HL-60/S4 treated with phorbol 12-myristate 13-acetate at 8.2 ng/mL for 4 days and 3 days (cell line): ENCODE measurements around the gene CALML4.
"Not testable (repeated sequence)": the region's sequence is repeated elsewhere in the genome, so short reads cannot be mapped to it uniquely, and the experiment has no call there.

Experiments
- in situ Hi-C: fragments of 300-500 bp; cut with MboI; formaldehyde crosslinking; loops from 2 replicates; pipeline ENCODE4 v1.15.0; 2022; ENCODE audit warnings: low sequenced_read_pairs

CALML4 gene

DNA sequence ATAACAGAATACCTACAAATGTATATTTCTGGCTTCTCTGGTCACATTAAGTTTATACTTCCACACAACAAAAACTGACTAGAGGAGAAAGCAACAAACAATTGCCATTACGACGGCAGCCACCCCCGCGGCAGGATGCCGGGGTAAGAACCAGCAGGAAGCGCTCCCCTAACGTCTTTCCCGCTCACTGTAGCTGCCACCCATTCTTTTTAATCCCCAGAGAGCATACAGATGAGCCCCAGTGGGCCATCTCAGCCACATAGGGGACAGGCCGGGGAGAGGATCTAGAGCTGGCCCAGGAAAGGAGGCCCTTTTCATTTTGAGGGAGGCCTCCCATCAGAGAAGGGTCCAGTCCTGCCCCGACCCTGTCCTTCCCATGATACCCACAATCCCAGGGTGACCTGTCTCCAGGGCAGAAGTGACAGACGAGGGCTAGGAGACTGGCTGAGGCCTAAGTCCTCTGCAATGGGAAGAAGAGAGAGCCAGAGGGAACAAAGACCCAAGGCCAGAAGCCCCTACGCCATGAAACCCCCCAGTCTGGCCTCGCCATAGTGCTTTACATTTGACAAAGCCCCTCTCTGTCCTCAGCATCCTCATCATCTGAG is 3.6 kb upstream of the CALML4 start:
- in situ Hi-C loops: no loop called here

DNA sequence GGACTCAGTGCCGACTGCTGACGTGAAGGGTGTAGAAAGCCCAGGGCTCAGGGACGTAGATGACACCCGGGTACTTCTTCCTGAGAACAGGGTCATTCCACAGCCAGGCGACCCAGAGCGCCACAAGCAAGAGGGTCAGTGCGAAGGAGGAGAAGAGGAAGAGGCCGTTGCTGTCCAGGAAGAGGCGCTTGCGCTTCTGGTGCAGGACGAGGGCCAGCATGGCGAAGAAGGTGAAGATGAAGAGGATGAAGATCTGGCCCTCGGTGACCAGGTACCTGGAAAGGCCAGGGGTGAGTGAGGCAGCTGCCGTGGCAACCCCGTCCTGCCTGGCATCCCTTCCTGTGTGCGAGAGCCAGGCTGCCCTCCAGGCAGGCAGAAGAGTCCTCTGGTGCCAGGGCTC is 3.0 kb upstream of the CALML4 start:
- in situ Hi-C loops: no loop called here

DNA sequence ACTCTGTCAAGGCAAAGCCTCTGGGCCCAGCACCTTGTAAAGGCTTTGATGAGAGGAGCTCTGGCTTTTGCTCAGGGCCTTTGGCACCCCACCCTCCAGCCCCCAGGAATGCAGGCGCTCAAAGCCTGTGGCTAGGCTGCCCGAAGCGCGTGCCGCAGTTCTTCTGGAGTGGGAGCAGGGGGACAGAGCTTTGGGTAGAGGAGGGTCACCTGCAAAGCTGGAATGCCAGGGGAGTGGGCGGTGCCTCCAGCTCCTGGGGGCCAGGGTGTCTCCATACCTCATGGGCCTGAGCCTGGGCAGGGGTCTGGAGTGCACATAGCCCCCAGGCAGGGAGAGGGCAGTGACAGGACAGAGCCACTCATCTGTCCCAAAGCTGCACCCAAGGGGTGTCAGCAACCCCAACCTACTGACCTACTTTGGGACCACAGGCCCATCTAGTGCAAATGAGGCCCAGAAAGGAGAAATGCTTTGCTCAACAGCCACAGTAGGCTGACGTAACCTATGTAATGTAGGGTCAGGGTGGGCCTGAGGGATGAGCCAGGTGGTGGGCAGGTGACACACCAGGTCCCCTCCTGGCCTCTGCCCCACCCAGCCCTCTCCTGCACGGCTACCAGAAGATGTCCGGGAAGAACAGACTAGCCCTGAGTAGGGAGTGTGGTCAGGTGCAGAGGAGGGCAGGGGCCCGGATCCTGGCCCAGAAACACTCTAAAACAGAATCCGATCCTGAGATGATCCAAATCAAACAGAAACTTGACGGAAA is 2.2 kb upstream of the CALML4 start:
- in situ Hi-C loops: no loop called here

DNA sequence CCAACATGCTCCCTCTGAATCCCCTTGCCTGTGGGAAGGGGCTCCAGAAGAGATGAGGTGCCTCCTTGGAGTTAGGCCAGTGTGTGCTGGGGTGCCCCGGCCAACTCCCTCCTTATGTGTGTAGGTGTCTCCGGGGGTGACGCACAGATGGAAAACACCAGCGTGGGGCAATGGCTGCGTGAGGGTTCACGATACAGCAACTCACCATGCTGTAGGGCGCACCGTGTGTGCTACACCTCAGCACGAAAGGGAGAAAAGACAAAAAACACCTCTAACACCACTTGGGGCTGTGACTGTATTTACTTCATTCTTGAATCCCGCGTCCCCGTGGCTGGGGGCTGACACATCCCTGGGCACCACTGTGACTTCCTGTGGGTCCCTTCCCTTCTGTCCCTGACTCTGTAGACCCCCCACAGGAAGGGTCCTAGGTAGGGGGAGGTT is 1.6 kb upstream of the CALML4 start:
- in situ Hi-C loops: no loop called here

DNA sequence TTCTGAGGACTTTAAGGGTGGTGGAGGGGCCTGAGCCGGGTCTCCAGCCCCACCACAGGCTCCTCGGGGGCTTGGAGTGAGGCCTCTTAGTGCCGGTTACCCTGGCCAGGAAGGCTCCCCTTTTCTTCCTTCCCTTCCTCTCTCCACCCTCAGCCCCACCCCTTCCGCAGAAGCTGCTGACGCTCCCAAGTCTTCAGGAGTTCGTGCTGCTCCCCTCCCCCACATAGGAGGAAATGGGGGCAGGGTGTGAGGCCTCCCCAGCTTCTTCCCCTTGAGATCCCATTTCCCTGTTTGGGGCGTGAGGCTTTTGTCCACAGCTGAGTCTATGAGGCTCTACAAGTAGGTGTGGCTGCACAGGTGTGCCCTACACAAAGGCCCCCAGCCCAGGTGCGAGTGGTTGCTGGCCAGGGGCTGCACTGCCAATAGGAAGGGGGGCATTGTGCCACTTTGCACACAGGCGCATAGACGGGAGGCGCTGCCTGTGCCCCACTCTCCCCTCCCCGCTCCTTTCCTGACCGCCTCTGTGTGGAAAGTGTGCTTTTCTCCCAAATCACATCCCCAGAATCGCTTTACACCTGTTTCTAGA is 915 bp upstream of the CALML4 start:
- in situ Hi-C loops: no loop called here

DNA sequence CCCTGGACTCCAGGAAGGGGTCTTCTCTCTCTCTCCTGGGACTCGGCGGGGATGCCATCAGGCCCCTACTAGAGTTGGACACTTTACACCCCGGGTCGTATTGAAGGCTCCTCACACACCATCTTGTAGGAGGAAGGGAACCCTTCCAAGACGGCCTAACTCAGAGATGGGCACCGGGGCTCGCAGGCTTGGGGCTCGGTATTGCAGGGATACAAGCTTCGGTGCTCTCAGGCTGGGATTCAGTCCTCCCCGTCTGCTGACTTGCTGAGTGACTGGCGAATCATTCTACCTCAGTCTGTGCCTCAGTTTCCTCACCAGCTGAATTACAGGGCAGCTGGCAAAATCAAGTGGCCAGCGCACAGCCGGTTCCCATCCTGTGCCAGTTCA is 419 bp upstream of the CALML4 start:
- in situ Hi-C loops: no loop called here

DNA sequence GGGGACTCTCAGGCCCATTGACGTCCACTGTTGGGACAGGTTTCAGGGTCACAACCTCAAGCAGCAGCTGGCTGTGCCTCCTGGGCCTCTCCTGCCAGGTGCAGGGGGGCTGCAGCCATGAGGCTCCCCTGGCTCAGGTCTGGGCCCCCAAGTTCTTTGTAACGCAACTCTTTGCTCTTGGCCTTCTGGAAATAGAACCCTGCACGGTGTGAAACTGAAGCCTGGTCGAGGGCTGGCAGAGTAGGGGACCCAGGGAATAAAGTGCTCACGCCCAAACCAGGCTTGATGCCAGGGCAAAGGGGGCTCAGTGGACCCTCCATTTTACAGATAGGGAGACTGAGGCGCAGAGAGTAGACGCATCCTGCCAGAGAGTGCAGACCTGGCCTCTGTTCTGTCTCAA is 771 bp downstream of the CALML4 start:
- in situ Hi-C loops: no loop called here

DNA sequence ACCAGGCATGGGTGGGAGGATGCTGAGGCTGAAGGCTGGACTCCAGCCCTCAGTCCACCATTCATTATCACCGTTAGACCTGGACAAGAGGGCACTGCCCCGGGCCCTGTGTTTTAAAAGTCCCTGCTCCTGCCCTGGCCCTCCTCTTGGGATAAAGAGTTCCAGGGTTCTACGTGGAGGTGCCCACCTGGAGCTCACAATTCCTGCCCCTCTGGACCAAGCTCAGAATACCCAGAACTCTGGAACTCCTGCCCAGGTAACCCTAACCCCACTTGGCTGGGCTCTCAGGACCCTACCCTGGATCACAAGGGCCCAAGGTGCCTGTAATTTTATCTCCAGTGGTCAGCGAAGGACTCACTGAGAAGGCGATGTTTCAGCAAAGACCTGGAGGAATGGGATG is 1.2 kb downstream of the CALML4 start:
- in situ Hi-C loops: no loop called here

DNA sequence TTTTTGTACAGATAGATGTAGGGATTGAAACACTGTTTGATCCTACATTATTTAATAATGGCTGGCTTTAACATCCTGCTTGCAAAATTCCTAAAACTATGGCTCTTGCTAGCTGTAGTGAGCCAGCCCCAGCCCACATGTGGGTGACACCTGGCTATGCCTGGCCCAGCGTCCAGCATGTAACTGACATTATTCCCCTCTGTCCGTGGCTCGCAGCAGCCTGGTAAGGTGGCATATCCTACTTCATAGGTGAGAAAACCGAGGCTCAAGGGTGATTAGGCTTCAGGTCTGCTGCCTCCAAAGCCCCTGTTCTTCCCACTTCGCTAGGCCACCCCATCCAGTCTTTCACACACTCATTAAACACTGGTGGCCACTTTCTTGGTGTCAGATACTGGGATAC is 1.6 kb downstream of the CALML4 start:
- in situ Hi-C loops: no loop called here

DNA sequence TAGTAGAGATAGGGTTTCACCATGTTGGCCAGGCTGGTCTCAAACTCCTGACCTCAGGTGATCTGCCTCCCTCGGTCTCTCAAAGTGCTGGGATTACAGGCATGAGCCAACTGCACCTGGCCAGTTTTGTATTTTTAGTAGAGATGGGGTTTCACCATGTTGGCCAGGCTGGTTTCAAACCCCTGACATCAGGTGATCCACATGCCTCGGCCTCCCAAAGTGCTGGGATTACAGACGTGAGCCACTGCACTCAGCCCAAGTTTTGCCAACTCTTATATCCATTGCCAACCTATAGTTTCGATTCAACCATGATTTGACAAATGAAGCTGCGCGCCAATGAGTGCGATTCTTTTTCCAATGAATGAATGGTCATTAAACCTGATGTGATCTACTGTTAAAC is 2.1 kb downstream of the CALML4 start:
- in situ Hi-C loops: not testable (repeated sequence)

DNA sequence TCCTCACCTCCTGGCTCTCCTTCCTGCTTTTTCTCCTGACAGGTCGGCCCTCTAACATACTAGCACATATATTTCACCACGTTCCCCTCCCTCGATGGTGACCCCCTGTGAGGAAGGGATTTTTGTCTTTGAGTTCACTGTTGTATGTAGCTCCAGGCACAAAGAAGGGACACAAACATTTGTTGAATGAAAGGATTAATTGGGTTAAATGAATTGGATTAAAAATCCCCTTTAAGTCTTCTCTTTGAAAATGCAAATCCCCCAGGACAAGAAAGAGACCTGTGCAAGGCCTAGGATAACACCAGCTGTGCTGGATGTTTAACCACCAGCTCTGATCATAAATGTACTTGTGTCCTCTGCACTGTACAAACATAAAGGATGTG is 3.3 kb downstream of the CALML4 start:
- in situ Hi-C loops: no loop called here

DNA sequence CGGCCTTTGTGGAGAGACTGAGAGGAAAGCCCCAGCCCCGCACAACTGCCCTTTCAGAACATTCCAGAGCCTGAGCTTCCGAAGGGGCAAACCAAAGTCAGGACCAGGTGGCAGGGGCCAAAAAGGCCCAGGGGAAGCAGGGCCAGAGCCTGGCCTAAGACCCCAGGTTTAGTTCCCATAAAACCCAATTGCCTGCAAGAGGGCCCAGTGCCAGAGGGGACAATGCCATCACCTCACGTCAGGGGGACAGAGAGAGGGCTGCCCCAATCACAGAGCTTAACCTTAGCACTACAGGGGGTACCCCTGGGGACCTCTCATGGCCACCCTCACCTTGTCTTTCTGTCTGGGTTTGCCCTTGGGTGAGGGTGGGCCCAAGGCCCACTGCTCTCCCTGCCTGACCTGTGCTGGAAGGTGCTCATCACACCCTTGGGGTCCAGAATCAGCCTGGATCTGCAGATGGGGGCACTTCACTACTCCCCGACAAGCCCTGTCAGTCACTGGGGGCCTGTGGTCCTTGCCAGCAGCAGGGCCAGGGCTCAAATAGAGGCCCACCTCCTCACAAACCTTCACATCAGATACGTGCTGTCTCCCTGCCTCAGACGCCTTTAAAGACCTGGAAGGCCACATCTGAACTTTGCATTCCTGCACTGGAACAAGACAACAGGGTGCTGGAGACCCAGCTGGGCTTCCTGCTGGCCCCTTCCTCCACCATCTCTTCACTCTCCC is 3.8 kb downstream of the CALML4 start:
- in situ Hi-C loops: no loop called here

DNA sequence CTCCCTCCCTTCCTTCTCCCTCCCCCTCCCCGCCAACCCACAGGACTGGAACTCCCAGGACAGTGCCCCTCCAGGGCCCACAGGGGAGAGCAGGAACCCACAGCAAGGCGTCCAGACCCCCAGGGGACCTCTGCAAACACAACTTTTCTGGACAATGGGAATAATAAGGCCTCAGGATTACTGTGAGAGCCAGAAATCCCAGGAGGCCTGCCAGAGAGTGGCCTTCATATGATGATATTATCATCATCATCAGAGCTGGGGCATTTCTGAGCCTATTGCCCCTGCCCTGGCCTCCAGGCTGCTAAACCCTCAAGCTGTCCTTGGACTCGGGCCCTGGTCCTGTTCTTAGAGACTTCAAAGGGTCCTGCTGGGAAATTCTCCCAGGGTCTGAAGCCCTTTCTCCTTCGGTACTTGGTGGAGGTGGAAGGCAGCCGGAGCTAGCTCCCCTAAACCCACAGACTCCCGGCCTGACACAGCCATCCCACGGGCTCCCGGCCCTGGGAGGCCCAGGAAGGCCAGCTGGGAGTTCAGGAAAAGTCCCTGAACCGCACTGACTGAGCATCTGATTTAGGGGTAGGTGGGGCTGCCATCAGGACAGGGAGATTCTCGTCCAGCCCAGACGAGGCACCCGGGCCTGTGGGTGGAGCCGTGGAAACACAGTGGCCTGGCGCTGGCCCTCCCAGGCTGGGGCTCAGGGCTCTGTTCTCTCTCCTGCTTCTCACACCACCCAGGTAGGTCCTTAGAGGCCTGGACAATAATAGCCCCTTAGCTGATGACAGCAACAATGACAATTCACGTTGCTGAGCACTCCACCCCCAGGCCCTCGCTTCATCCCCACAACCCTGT is 4.9 kb downstream of the CALML4 start:
- in situ Hi-C loops: no loop called here

DNA sequence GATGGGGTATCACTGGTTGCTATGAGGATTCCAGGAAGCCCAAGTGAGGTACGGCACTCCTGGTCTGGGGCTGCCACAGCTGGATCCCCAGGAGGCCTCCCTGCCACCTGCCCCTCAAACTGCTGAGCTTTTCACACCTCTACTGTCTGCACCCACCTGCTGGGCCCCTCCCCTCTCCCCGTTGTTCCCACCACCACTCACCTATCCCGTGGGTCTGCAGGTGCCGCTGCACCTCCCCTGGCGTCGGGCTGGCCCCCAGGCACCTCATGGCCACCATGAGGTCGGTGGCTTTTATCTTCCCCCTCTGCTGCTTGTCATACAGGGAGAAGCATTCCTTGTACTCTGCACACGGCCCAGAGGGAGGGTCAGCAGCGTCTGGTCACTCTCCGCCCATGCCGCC is 5.8 kb downstream of the CALML4 start:
- in situ Hi-C loops: no loop called here

DNA sequence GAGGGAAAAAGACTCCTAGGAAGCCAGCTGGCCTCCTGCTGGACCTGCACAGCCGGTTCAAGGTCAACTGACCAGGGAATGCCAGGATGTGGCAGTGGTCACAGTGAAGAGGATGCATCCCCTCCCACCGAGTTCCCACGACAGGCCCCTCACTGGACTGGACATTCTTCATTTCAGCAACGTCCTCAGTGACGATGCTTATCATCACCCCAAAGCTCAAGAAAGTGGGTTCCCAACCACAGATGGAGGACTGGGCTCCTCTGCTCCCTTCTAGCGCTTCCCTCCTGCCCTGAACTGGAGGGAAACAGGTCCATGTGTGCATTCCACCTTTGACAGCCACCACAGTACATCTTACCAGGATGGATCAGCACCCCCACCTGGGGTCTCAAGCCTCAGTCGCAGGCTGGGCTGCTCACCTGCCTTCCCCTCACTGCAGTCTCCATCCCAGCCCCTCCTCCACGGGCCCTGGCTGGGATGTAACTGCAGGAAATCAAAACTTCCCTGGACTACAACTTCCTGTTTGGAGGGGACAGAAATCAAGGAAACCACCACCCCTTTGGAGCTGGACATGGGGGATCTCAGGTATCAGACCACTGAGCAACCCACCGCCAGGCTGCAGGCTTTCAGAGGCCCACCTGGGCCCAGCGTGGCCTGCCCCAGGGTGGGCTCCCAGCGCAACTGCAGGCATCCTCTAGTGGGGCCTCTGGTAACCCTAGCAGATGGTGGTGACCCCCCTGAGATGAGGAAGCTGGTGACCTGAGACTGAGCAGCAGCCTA is 7.3 kb downstream of the CALML4 start:
- in situ Hi-C loops: no loop called here

DNA sequence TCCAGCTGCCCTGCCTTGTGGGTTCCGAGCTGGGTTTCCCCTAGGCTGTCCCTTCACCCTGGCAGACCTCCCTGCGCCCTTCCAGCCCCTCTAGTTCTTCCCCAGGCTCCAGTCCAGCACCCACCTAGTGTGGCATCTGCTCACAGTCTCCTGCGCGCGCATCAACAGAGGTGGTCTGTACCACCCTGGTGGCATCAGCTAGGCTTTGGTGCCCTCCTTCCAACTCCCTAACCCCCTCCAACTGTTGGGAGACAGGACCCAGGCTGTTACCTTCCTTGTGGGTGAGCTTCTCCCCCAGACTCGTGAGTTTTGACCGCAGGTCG is 8.0 kb downstream of the CALML4 start:
- in situ Hi-C loops: no loop called here

DNA sequence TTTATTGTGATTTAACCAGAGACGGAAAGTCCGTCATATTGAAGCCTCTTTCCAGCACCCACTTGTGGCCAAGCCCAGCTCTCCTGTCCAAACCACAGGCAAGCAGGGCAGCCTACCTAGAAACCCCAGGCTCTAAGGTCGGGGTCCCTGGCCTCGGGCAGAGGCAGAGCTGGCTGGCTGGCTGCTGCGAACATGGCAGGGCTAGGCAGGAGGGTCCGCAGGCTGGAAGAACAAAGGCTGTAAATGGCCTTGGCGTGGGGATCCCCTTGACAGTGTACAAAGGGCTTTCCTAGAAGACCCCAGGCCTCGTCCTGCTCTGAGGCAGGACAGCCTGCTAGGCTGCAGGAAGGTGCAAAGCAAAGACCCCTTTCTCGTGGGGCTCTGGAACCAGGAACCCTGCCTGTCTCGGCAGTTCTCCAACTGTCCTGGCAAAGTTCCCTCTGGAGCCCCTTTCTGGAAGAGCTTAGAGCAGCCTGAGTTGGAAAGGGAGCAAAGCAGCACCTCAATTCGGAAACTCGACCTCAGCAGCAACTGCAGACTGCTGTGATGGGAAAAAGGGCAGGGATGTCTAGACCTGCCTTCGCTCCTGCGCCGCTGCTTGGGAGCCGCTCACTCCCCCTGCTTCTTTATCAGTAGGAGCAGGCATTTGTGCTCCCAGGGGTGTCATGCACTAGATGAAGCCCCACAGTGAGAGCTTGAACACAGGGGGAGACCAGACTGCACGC is 8.5 kb downstream of the CALML4 start:
- in situ Hi-C loops: no loop called here

DNA sequence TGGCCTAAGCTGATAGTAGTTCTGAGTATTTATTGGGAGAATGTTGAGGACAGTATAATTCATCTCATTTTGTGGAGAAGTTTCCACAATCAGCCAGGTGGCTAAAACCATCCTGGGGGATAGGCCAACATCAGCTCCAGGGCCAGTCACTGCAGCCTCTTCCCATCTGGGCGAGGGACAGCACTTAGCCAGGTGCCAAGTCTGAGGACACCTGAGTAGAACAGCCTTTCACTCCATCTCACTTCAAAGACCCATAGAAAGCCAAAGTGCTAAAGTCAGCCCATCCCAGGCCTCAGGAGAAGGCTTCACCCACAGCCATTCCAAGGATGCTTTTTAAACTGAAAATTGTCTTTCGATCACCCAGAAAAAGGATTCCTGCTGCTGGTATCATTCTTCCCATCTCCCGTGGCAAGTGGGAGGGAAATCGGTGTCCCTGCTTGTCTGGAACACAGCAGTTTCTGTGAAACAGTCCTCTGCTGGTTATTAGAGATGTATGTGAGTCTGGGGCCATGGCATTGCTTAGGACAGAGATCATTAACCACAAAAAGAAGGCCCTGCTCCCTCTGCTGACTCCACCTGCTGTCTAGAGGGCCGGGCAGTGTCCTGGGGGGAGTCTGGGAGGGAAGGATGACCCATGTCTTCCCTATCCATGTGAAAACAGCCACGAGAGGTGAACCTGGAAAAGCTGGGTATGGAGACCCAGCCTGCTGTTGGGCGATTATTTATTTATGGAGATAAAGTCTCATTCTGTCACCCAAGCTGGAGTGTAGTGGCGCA is 9.6 kb downstream of the CALML4 start:
- in situ Hi-C loops: no loop called here
